Panc1 (cell line): ENCODE data around the gene TBXAS1. TPM values are rescaled to one million over a fixed set of nuclear protein-coding genes. Genes with fewer than 3 reads are reported as not detected.

Experiments
- ATAC-seq: fragments of 200-7000 bp; cut with Tn5 transposase; 2 replicates; pipeline ENCODE4 v1.9.1; 2020; ENCODE audit warnings: mild to moderate bottlenecking, moderate library complexity
- BruUV-seq: library from RNA; stranded (reverse); fragments of 400-500 nt; replicated peaks from 2 replicates; lab custom pipeline; 2021; lab: Mats Ljungman, UMichigan
- CTCF ChIA-PET: fragments of 300-600 bp; sonication (Branson Sonifier 250); formaldehyde crosslinking; loops from one replicate; lab custom pipeline; 2022; ENCODE audit warnings: antibody characterized with exemption; lab: Charles Lee
- POLR2A ChIA-PET: fragments of 300-600 bp; sonication (Branson Sonifier 250); formaldehyde crosslinking; loops from one replicate; lab custom pipeline; 2022; ENCODE audit warnings: antibody characterized with exemption; lab: Charles Lee
- DNase-seq: peaks from one replicate; pipeline ENCODE4 v3.0.0-alpha.2; 2010; ENCODE audit warnings: low read depth, low spot score
- H3K27ac ChIP-seq: 2 replicates; pipeline ENCODE4 v1.5.1; 2011; ENCODE audit warnings: mild to moderate bottlenecking, low read length, inconsistent platforms
- H3K27me3 ChIP-seq: fragments of 200-500 bp; sonication (Bioruptor generic); 2 replicates; pipeline ENCODE4 v1.6.0; 2014; ENCODE audit warnings: low read length, inconsistent platforms; ENCODE audit not compliant: control insufficient read depth, insufficient read depth
- H3K36me3 ChIP-seq: fragments of 200-500 bp; sonication (Bioruptor generic); 2 replicates; pipeline ENCODE4 v1.5.1; 2014; ENCODE audit warnings: inconsistent platforms, mild to moderate bottlenecking, low read length, moderate library complexity; ENCODE audit not compliant: control insufficient read depth, insufficient read depth
- H3K4me1 ChIP-seq: 2 replicates; pipeline ENCODE4 v1.5.1; 2011; ENCODE audit warnings: inconsistent platforms, mild to moderate bottlenecking, low read length, moderate library complexity; ENCODE audit not compliant: control insufficient read depth, insufficient read depth
- H3K4me3 ChIP-seq, 2 experiments: 2 replicates each; pipeline ENCODE4 v1.5.1; 2011 to 2012; ENCODE audit warnings: low read depth in 2 of 2, low read length in 2 of 2, mild to moderate bottlenecking in 2 of 2, inconsistent platforms in 1 of 2, moderate library complexity in 1 of 2
- H3K9me3 ChIP-seq: fragments of 200-500 bp; sonication (Bioruptor generic); 2 replicates; pipeline ENCODE4 v1.5.1; 2014; ENCODE audit warnings: low read depth, mild to moderate bottlenecking, inconsistent platforms, low read length, moderate library complexity; ENCODE audit not compliant: control insufficient read depth, insufficient read depth
- POLR2AphosphoS5 ChIP-seq: IDR thresholded peaks from 2 replicates; pipeline ENCODE4 v1.6.1; 2012; ENCODE audit warnings: mild to moderate bottlenecking, low read depth, low read length, moderate library complexity
- SIN3A ChIP-seq: IDR thresholded peaks from 2 replicates; pipeline ENCODE4 v1.6.1; 2012; ENCODE audit warnings: low read depth, mild to moderate bottlenecking, low read length, moderate library complexity, borderline replicate concordance; ENCODE audit not compliant: insufficient read depth
- TCF7L2 ChIP-seq: IDR thresholded peaks from 2 replicates; pipeline ENCODE4 v1.6.1; 2011; ENCODE audit warnings: mild to moderate bottlenecking, low read depth, low read length, inconsistent platforms
- in situ Hi-C: cut with HindIII; loops from 2 replicates; pipeline ENCODE4 v1.10.0; 2016; ENCODE audit warnings: low sequenced_read_pairs, low pct_unique_long_range_greater_than_20kb
- intact Hi-C: fragments of 100-400 bp; cut with micrococcal nuclease; formaldehyde crosslinking; loops from one replicate; pipeline ENCODE4 v1.10.0; 2022; ENCODE audit not compliant: unreplicated experiment
- total RNA-seq: library from RNA; stranded (reverse); gene quantifications from one replicate; pipeline ENCODE4 v1.2.1, GENCODE V29; 2021; ENCODE audit not compliant: unreplicated experiment
- TF ChIP-seq, protein P1 (sequence below), 2 experiments: IDR thresholded peaks; 2 replicates each; pipeline ENCODE4 v1.6.1; 2011 to 2012; ENCODE audit warnings: low read depth in 2 of 2, control low read depth in 1 of 2, low read length in 1 of 2, mild to moderate bottlenecking in 1 of 2, moderate library complexity in 1 of 2; ENCODE audit not compliant: insufficient read depth in 1 of 2
- TF ChIP-seq, protein P2 (sequence below): fragments of 450-650 bp; IDR thresholded peaks from 2 replicates; pipeline ENCODE4 v1.5.1; 2017; ENCODE audit warnings: mild to moderate bottlenecking

Gene TBXAS1
- total RNA-seq, 1 experiment from 2014 or later = 4.4 TPM

DNA sequence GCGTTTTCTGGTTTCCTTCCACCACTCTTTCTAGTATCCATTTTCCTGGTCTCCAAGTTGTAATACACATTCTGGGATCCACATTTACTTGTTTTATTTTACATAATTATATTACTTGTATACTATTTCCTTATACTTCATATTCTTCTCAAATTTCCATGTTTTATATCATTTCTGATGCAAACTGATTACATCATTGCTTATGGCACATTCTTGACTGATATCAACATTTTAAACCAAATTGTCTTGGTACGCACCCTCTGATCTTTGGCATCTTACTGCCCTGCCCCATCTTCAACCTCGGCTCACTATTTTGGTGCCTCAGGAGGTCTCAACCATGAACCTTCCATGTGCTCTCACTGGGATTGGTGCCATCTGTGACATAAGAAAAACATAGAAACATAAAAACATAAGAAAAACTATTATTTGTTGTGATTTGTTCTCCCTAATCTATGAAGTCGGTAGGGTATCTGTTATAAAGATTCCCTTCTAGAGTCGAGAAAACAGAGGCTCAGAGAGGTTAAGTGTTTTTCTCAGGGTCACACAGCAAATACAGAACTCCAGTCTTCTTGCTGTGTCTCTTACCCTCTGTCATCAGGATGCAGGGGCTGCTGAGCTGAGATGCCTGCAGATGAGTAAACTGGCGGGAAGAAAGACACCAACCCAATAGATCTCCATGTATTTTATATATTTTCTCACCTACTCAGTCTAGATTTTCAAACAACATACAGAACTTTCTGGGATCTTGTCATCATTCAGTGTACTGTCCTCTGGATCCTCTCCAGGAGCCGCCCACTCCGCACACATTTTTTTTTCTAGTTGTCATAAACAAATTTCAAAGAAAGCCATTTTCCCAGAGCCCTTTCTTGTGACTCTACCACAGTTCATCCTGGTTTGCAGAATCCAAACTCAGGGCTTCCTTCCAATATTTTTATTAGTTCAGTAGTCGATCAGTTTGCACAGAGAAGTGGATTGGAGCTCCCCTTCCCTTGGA is 154.2 kb downstream of the TBXAS1 start:
- CTCF ChIA-PET = no interaction called here
- Histone ChIP-seq H3K4me3 (no peak overlapping the region), H3K27me3 (peaks cover 4% of the 10 kb centered on the region; the same call in 1 of the 2 replicates), H3K27ac (no peak overlapping the region), H3K9me3 (no peaks in the 10 kb centered on the region), H3K4me1 (no peaks in the 10 kb centered on the region), H3K36me3 (no peaks in the 10 kb centered on the region)
- no peak for TF ChIP-seq SIN3A
- TF ChIP-seq TCF7L2 = no peak
- TF ChIP-seq POLR2AphosphoS5 = no peak
- TF ChIP-seq, protein P1, sequence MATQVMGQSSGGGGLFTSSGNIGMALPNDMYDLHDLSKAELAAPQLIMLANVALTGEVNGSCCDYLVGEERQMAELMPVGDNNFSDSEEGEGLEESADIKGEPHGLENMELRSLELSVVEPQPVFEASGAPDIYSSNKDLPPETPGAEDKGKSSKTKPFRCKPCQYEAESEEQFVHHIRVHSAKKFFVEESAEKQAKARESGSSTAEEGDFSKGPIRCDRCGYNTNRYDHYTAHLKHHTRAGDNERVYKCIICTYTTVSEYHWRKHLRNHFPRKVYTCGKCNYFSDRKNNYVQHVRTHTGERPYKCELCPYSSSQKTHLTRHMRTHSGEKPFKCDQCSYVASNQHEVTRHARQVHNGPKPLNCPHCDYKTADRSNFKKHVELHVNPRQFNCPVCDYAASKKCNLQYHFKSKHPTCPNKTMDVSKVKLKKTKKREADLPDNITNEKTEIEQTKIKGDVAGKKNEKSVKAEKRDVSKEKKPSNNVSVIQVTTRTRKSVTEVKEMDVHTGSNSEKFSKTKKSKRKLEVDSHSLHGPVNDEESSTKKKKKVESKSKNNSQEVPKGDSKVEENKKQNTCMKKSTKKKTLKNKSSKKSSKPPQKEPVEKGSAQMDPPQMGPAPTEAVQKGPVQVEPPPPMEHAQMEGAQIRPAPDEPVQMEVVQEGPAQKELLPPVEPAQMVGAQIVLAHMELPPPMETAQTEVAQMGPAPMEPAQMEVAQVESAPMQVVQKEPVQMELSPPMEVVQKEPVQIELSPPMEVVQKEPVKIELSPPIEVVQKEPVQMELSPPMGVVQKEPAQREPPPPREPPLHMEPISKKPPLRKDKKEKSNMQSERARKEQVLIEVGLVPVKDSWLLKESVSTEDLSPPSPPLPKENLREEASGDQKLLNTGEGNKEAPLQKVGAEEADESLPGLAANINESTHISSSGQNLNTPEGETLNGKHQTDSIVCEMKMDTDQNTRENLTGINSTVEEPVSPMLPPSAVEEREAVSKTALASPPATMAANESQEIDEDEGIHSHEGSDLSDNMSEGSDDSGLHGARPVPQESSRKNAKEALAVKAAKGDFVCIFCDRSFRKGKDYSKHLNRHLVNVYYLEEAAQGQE (IDR thresholded peaks at IDR 0.05; ENCODE audit: insufficient read depth in 1 of 2, low read depth in 2 of 2, low read length in 1 of 2) = no peak
- TF ChIP-seq, protein P2, sequence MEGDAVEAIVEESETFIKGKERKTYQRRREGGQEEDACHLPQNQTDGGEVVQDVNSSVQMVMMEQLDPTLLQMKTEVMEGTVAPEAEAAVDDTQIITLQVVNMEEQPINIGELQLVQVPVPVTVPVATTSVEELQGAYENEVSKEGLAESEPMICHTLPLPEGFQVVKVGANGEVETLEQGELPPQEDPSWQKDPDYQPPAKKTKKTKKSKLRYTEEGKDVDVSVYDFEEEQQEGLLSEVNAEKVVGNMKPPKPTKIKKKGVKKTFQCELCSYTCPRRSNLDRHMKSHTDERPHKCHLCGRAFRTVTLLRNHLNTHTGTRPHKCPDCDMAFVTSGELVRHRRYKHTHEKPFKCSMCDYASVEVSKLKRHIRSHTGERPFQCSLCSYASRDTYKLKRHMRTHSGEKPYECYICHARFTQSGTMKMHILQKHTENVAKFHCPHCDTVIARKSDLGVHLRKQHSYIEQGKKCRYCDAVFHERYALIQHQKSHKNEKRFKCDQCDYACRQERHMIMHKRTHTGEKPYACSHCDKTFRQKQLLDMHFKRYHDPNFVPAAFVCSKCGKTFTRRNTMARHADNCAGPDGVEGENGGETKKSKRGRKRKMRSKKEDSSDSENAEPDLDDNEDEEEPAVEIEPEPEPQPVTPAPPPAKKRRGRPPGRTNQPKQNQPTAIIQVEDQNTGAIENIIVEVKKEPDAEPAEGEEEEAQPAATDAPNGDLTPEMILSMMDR = no peak
- no TSS peak for BruUV-seq
- ATAC-seq (no peak), DNase-seq (no peak)
- intact Hi-C loops (no loop called here), in situ Hi-C loops (no loop called here)
- POLR2A ChIA-PET = interaction anchor here (0.7 kb wide), 1 partner anchor 220 kb away, joined by 3 read pairs; no protein-coding TSS in a partner anchor

GRCh38 chr7:139984642-139985539 is 155.8 kb downstream of the TBXAS1 start:
- H3K4me1 ChIP-seq = no peaks in the 10 kb centered on the region
- ATAC-seq = no peak
- H3K9me3 ChIP-seq = no peaks in the 10 kb centered on the region
- in situ Hi-C loops = no loop called here
- DNase-seq = no peak
- POLR2A ChIA-PET = no interaction called here
- no TSS peak for BruUV-seq
- no peaks in the 10 kb centered on the region for H3K36me3 ChIP-seq
- H3K27me3 ChIP-seq = peaks cover 4% of the 10 kb centered on the region; the same call in 1 of the 2 replicates
- TF ChIP-seq, protein P2 = no peak
- TF ChIP-seq, protein P1 (IDR thresholded peaks at IDR 0.05; ENCODE audit: insufficient read depth in 1 of 2, low read depth in 2 of 2, low read length in 1 of 2) = no peak
- TF ChIP-seq TCF7L2 (no peak), SIN3A (no peak), POLR2AphosphoS5 (no peak)
- H3K4me3 ChIP-seq = no peak overlapping the region
- no peak overlapping the region for H3K27ac ChIP-seq
- intact Hi-C loops = no loop called here
- CTCF ChIA-PET = no interaction called here
